ENCODE measurements around the gene STXBP6. TPM values are rescaled to one million over a fixed set of nuclear protein-coding genes. Genes with fewer than 3 reads are reported as not detected.

The STXBP6 gene
- total and polyA plus RNA-seq, 12 donors: 12.2 to 49.0 (median 24.4) TPM

DNA sequence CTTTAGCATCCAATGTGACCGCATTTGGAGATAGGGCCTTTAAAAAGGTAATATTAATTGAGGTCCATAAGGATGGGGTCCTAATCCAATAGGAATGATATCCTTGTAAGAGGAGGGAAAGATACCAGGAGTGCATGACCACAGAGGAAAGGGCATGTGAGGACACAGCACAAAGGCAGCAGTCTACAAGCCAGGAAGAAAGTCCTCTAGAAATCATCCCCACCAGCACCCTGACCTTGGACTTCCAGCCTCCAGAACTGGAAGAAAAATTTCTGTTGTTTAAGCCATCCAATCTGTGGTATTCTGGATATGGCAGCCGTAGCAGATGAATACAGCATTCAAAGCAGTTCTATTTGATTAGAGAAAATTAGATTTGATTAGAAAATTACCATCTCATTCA is 145.4 kb downstream of the STXBP6 start:
- intact Hi-C loops (cut with DNase I): no loop called here
- no peak for DNase-seq
- Histone ChIP-seq H3K27ac (no peak overlapping the region), H3K9me3 (peaks cover 0 to 6% (median 0%) of the 10 kb centered on the region in 11 donors), H3K27me3 (no peaks in the 10 kb centered on the region), H3K4me1 (peaks cover 0 to 26% (median 17%) of the 10 kb centered on the region in 9 donors), H3K36me3 (no peaks in the 10 kb centered on the region), H3K4me3 (no peak overlapping the region)
- TF ChIP-seq, protein P1, sequence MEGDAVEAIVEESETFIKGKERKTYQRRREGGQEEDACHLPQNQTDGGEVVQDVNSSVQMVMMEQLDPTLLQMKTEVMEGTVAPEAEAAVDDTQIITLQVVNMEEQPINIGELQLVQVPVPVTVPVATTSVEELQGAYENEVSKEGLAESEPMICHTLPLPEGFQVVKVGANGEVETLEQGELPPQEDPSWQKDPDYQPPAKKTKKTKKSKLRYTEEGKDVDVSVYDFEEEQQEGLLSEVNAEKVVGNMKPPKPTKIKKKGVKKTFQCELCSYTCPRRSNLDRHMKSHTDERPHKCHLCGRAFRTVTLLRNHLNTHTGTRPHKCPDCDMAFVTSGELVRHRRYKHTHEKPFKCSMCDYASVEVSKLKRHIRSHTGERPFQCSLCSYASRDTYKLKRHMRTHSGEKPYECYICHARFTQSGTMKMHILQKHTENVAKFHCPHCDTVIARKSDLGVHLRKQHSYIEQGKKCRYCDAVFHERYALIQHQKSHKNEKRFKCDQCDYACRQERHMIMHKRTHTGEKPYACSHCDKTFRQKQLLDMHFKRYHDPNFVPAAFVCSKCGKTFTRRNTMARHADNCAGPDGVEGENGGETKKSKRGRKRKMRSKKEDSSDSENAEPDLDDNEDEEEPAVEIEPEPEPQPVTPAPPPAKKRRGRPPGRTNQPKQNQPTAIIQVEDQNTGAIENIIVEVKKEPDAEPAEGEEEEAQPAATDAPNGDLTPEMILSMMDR (IDR thresholded peaks at IDR 0.05): no peak
- 99 to 100% methylated on average over 2 of the region's 2 CpGs for WGBS, 2 donors
- no peak for ATAC-seq

DNA sequence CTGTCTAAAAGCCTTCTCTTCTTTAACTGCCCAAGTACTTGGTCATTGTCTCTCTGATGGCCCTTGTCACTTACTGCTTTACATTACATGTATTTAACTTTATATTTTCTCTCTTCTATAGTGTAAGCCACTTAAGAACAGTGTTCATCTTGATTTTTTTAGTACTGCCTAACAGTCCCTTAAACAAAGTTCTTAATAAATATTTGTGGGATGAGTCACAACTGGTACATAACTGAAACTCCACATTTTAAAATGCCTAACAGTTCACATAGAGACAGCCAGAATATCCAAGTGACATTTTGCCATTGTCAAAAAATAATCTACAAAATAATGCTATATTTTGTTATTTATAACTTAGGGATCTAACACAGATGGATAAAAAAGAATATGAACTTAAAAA is 146.6 kb downstream of the STXBP6 start:
- peaks cover 0 to 6% (median 0%) of the 10 kb centered on the region in 11 donors for H3K9me3 ChIP-seq

DNA sequence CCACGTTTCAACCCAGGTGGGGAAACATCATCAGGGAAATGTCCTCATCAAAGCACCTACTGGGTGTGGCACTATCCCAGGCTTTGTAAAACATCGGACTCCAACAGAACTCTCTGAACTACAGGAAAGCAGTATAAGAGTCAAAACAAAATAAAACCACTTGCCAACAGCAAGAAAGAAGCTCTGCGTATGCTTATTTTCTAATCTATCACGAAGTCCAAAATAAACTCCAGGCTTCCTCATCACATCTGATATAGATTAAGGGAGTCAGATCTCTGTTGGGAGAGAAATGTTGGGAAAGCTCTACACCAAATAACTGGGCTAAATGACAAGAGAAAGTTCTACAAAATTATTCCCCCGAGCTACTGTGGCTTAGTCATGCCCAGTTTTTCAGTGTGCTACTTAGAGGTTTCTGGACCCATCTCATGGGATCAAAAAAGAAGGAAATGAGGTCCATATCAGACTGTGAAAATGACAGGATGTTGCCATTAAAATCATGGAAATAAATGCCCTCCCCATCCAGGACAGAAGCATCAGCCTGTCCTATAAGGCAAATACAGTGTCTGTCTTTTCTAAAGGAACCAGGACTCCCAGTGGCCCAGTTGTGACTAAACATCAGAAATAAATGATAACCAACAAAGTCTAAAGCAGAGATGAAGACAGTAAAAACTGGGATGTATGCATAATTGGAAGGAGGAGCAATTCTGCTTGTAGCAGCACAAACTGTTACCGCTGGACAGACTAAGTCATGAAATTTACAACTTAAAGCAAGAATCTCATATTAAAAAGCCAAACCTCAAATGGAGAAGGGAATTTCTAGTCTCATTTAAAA is 149.5 kb downstream of the STXBP6 start:
- H3K36me3 ChIP-seq: no peaks in the 10 kb centered on the region
- TF ChIP-seq, protein P1 (IDR thresholded peaks at IDR 0.05): no peak
- H3K27me3 ChIP-seq: no peaks in the 10 kb centered on the region
- intact Hi-C loops (cut with DNase I): no loop called here
- H3K27ac ChIP-seq: peak overlapping the region in 9 of 10 donors; percentile 23 to 70 (median 52)
- peak overlapping the region in 2 of 10 donors; percentile 10 to 18 for H3K4me3 ChIP-seq
- H3K9me3 ChIP-seq: peaks cover 0 to 6% (median 0%) of the 10 kb centered on the region in 11 donors
- peaks cover 0 to 34% (median 22%) of the 10 kb centered on the region in 9 donors for H3K4me1 ChIP-seq
- peak; percentile 63 to 87 (median 76) for ATAC-seq
- no peak for DNase-seq
- 29 to 30% methylated on average over 6 of the region's 6 CpGs for WGBS, 2 donors

More for the DNA sequence above, 146.6 kb downstream of the STXBP6 start:
- no peak for ATAC-seq
- TF ChIP-seq, protein P1 (IDR thresholded peaks at IDR 0.05): no peak
- no peak for DNase-seq
- peak overlapping the region in 1 of 10 donors; percentile 8 for H3K27ac ChIP-seq
- H3K27me3 ChIP-seq: no peaks in the 10 kb centered on the region
- no peak overlapping the region for H3K4me3 ChIP-seq
- intact Hi-C loops (cut with DNase I): no loop called here
- H3K4me1 ChIP-seq: peaks cover 0 to 26% (median 17%) of the 10 kb centered on the region in 9 donors
- H3K36me3 ChIP-seq: no peaks in the 10 kb centered on the region

DNA sequence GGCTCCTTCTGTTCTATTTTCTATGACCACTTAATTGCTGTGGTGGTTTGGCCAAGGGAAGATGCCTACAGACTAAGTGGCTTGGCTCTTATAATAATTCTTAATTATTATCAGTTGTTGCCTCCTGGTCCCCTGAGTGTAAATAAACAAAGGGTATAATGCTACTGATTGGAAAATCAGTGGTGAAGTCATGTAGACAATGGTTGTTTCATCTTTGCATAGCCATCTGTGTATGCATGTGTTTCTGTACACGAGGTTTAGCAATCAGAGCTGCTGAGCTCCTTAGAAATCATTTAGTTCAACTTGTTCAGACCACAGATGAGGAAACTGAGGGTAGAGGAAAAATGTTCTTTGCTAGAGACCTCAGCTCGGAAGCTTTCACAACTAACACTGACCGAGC is 152.2 kb downstream of the STXBP6 start:
- no peak overlapping the region for H3K4me3 ChIP-seq
- no peaks in the 10 kb centered on the region for H3K27me3 ChIP-seq
- ATAC-seq (no peak), DNase-seq (no peak)
- no peaks in the 10 kb centered on the region for H3K36me3 ChIP-seq
- peaks cover 0 to 56% (median 36%) of the 10 kb centered on the region in 9 donors for H3K4me1 ChIP-seq
- intact Hi-C loops (cut with DNase I): no loop called here
- TF ChIP-seq, protein P1 (IDR thresholded peaks at IDR 0.05): no peak
- WGBS, 2 donors: 92 to 98% methylated on average over 3 of the region's 3 CpGs
- H3K9me3 ChIP-seq: no peaks in the 10 kb centered on the region
- H3K27ac ChIP-seq: no peak overlapping the region
